HG03139 (cell line): ENCODE results near the gene RRAS2.
A peak's percentile ranks its signal among the peaks of the same experiment; 100 is the strongest.
"Not testable (repeated sequence)": the region's sequence is repeated elsewhere in the genome, so short reads cannot be mapped to it uniquely, and the experiment has no call there.

Experiments used
- ATAC-seq: cut with Tn5 transposase; IDR thresholded peaks from one replicate; pipeline ENCODE4 v1.9.1; 2021; ENCODE audit not compliant: unreplicated experiment

RRAS2 gene

GRCh38 chr11:14308897-14309387 lies 50.0 kb downstream of the RRAS2 start:
- ATAC-seq: peak; percentile 32

GRCh38 chr11:14308114-14308896 lies 50.7 kb downstream of the RRAS2 start:
- ATAC-seq: no peak

- ATAC-seq: no peak
Observed at GRCh38 chr11:14306481-14306880, 52.5 kb downstream of the RRAS2 start.

- no peak for ATAC-seq
Observed at GRCh38 chr11:14305649-14306048, 53.3 kb downstream of the RRAS2 start.

- no peak for ATAC-seq
Observed at GRCh38 chr11:14304601-14305000, 54.4 kb downstream of the RRAS2 start.

GRCh38 chr11:14300661-14301304 lies 58.2 kb downstream of the RRAS2 start:
- peak; percentile 73 for ATAC-seq

- ATAC-seq: no peak
Observed at GRCh38 chr11:14299921-14300320, 59.1 kb downstream of the RRAS2 start.

- ATAC-seq: no peak
Observed at GRCh38 chr11:14290422-14290821, 68.6 kb downstream of the RRAS2 start.

- no peak for ATAC-seq
Observed at GRCh38 chr11:14288189-14288935, 70.6 kb downstream of the RRAS2 start.

GRCh38 chr11:14278869-14279268 lies 80.1 kb downstream of the RRAS2 start:
- not testable (repeated sequence) for ATAC-seq

GRCh38 chr11:14275076-14275475 lies 83.9 kb downstream of the RRAS2 start:
- no peak for ATAC-seq

GRCh38 chr11:14273895-14274294 lies 85.1 kb downstream of the RRAS2 start:
- no peak for ATAC-seq

GRCh38 chr11:14270690-14271542 lies 88.1 kb downstream of the RRAS2 start:
- peak; percentile 71 for ATAC-seq

- ATAC-seq: peak; percentile 44
Observed at GRCh38 chr11:14269692-14270573, 89.0 kb downstream of the RRAS2 start.

- ATAC-seq: no peak
Observed at GRCh38 chr11:14267861-14268635, 90.9 kb downstream of the RRAS2 start.

- no peak for ATAC-seq
Observed at GRCh38 chr11:14266622-14267021, 92.4 kb downstream of the RRAS2 start.

- ATAC-seq: no peak
Observed at GRCh38 chr11:14264966-14265365, 94.0 kb downstream of the RRAS2 start.

GRCh38 chr11:14262271-14262846 lies 96.6 kb downstream of the RRAS2 start:
- no peak for ATAC-seq

GRCh38 chr11:14261066-14261465 lies 97.9 kb downstream of the RRAS2 start:
- ATAC-seq: no peak
